CD14-positive monocyte (primary cell): ENCODE measurements around the gene MYOC. TPM values are rescaled to one million over a fixed set of nuclear protein-coding genes. Genes with fewer than 3 reads are reported as not detected.
"Not testable (repeated sequence)": the region's sequence is repeated elsewhere in the genome, so short reads cannot be mapped to it uniquely, and the experiment has no call there.

Experiments
- DNase-seq, 3 donors: peaks; one replicate each; pipeline ENCODE4 v3.0.0-alpha.2; 2011 to 2022
- H2AFZ ChIP-seq: 2 replicates; pipeline ENCODE4 v1.6.0; 2012; ENCODE audit warnings: mild to moderate bottlenecking, low read depth, low read length, inconsistent platforms; ENCODE audit not compliant: insufficient read depth, poor library complexity, severe bottlenecking
- H3K27ac ChIP-seq, 2 donors: 1 replicate in 1 of 2; 2 replicates in 1 of 2; pipeline ENCODE4 v1.5.1; 2012 to 2013; ENCODE audit warnings: low read length in 2 of 2, control low read depth in 1 of 2, inconsistent platforms in 1 of 2, low read depth in 1 of 2, mild to moderate bottlenecking in 1 of 2
- H3K27me3 ChIP-seq, 2 donors: one replicate each; pipeline versions ENCODE4 v1.6.0 to v1.6.1; 2011 to 2013; ENCODE audit warnings: low read length in 2 of 2; ENCODE audit not compliant: control insufficient read depth in 2 of 2, insufficient read depth in 2 of 2
- H3K36me3 ChIP-seq, 2 donors: replicated peaks in 1 of 2; 1 replicate in 1 of 2; 2 replicates in 1 of 2; pipeline versions ENCODE4 v1.5.1 to v1.6.1; 2012 to 2013; ENCODE audit warnings: low read length in 2 of 2, control low read depth in 1 of 2, inconsistent platforms in 1 of 2, mild to moderate bottlenecking in 1 of 2; ENCODE audit not compliant: insufficient read depth in 2 of 2, control insufficient read depth in 1 of 2
- H3K4me1 ChIP-seq, 2 donors: 1 replicate in 1 of 2; 2 replicates in 1 of 2; pipeline versions ENCODE4 v1.5.1 to v1.6.1; 2012 to 2013; ENCODE audit warnings: low read length in 2 of 2, control low read depth in 1 of 2, inconsistent platforms in 1 of 2, mild to moderate bottlenecking in 1 of 2, moderate library complexity in 1 of 2; ENCODE audit not compliant: insufficient read depth in 2 of 2, control insufficient read depth in 1 of 2
- H3K4me2 ChIP-seq: replicated peaks from 2 replicates; pipeline ENCODE3; 2012; ENCODE audit warnings: low read length, moderate library complexity, mild to moderate bottlenecking; ENCODE audit not compliant: poor library complexity, severe bottlenecking; ENCODE audit errors: extremely low read depth
- H3K4me3 ChIP-seq, 3 experiments: fragments of 200-600 bp in 1 of 3; sonication (generic) in 1 of 3; replicated peaks in 1 of 3; 1 replicate in 2 of 3; 2 replicates in 1 of 3; pipeline ENCODE4 v1.5.1; 2011 to 2013; ENCODE audit warnings: low read length in 3 of 3, mild to moderate bottlenecking in 3 of 3, control low read depth in 2 of 3, low read depth in 2 of 3, inconsistent platforms in 1 of 3, moderate library complexity in 1 of 3
- H3K79me2 ChIP-seq: 2 replicates; pipeline ENCODE4 v1.6.0; 2012; ENCODE audit warnings: mild to moderate bottlenecking, control low read depth, inconsistent platforms, low read length, moderate library complexity; ENCODE audit not compliant: insufficient read depth
- H3K9ac ChIP-seq: 2 replicates; pipeline ENCODE4 v1.6.0; 2017; ENCODE audit warnings: low read length, mild to moderate bottlenecking; ENCODE audit not compliant: insufficient read depth, poor library complexity, severe bottlenecking
- H3K9me3 ChIP-seq, 2 donors: replicated peaks in 1 of 2; 1 replicate in 1 of 2; 2 replicates in 1 of 2; pipeline versions ENCODE4 v1.5.1 to v1.6.1; 2012 to 2013; ENCODE audit warnings: low read length in 2 of 2, control low read depth in 1 of 2; ENCODE audit not compliant: control insufficient read depth in 1 of 2, insufficient read depth in 1 of 2
- H4K20me1 ChIP-seq: 2 replicates; pipeline ENCODE4 v1.6.0; 2012; ENCODE audit warnings: mild to moderate bottlenecking, low read length, control low read depth, moderate library complexity; ENCODE audit not compliant: insufficient read depth
- H3K27ac Mint-ChIP-seq, 7 donors: one replicate each; pipeline ENCODE4 v1.8.0; 2020; ENCODE audit warnings: mild to moderate bottlenecking in 7 of 7, mixed read lengths in 7 of 7, moderate library complexity in 6 of 7, inconsistent platforms in 2 of 7
- H3K27me3 Mint-ChIP-seq, 3 donors: one replicate each; pipeline ENCODE4 v1.8.0; 2021 to 2022; ENCODE audit warnings: low read depth in 3 of 3, mild to moderate bottlenecking in 3 of 3, mixed read lengths in 3 of 3, moderate library complexity in 3 of 3, inconsistent platforms in 1 of 3
- H3K36me3 Mint-ChIP-seq, 2 donors: one replicate each; pipeline ENCODE4 v1.8.0; 2020; ENCODE audit warnings: mixed read lengths in 2 of 2, inconsistent platforms in 1 of 2, mild to moderate bottlenecking in 1 of 2
- H3K4me1 Mint-ChIP-seq: one replicate; pipeline ENCODE4 v1.8.0; 2020; ENCODE audit warnings: mild to moderate bottlenecking, mixed read lengths
- H3K4me3 Mint-ChIP-seq, 2 donors: one replicate each; pipeline ENCODE4 v1.8.0; 2020; ENCODE audit warnings: mild to moderate bottlenecking in 2 of 2, mixed read lengths in 2 of 2, moderate library complexity in 1 of 2
- H3K9me3 Mint-ChIP-seq, 7 donors: one replicate each; pipeline ENCODE4 v1.8.0; 2020 to 2022; ENCODE audit warnings: mixed read lengths in 7 of 7, mild to moderate bottlenecking in 6 of 7, moderate library complexity in 6 of 7, inconsistent platforms in 2 of 7
- CTCF ChIP-seq: fragments of 200-600 bp; IDR thresholded peaks from one replicate; pipeline ENCODE4 v1.8.0; 2022; ENCODE audit warnings: antibody characterized with exemption, mild to moderate bottlenecking
- WGBS: methylation state at CpG from one replicate; pipeline ENCODE4 v1.1.5; 2013; ENCODE audit warnings: missing lambda C conversion rate; ENCODE audit not compliant: insufficient coverage; 5-methylcytosine and 5-hydroxymethylcytosine counted together
- intact Hi-C, 2 donors: fragments of 100-400 bp; cut with micrococcal nuclease; formaldehyde crosslinking; loops; one replicate each; pipeline versions ENCODE4 v1.15.0 to v1.15.1; 2023
- polyA plus RNA-seq, 3 donors: library from polyadenylated mRNA; depleted of rRNA in 1 of 3; unstranded in 2 of 3; stranded (reverse) in 1 of 3; fragments of 300-500 nt in 2 of 3; fragments of >200 nt in 1 of 3; fragmentation: Illumina TruSeq in 2 of 3; gene quantifications; 1 replicate in 2 of 3; 2 replicates in 1 of 3; pipeline ENCODE4 v1.2.3, GENCODE V29; 2012 to 2021

The MYOC gene
- polyA plus RNA-seq, 3 donors = not detected

DNA sequence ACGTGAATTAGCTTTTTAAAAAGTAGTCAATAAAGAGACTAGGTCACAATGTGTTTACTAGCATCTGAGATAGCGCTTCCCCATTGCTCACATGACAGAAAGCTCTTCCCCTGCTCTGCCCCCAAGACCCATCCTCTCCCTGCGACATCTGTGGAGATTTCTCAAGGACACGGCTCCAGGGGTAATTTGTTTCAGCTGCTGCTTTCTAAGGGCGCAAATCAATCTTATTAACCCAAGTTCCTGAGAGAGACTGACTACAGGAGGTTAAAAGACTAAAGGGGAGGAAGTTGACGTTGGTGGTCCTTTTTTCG, 30.4 kb downstream of the MYOC start, which contains the start of gene MYOCOS:
Gene MYOCOS (plus strand): TSS at position 92 of the 311 bp plus-strand sequence. CDS start 1,641 bp downstream, outside the sequence.
- Mint-ChIP-seq H3K27me3 (peaks cover 0 to 4% (median 0%) of the 10 kb centered on the region in 3 donors), H3K4me3 (no peak within 1 kb of the TSS), H3K9me3 (peaks cover 0 to 3% (median 0%) of the 10 kb centered on the region in 7 donors), H3K27ac (no peak within 1 kb of the TSS), H3K4me1 (no peaks in the 10 kb centered on the region), H3K36me3 (no peaks in the 10 kb centered on the region)
- H3K36me3 ChIP-seq = no peaks in the 10 kb centered on the region
- no peak within 1 kb of the TSS for H3K9ac ChIP-seq
- TF ChIP-seq CTCF = no peak
- no peaks in the 10 kb centered on the region for H3K4me1 ChIP-seq
- no peak within 1 kb of the TSS for H2AFZ ChIP-seq
- DNase-seq = no peak
- H3K9me3 ChIP-seq = no peaks in the 10 kb centered on the region
- 95% methylated on average over 3 of the region's 7 CpGs for WGBS
- no peaks in the 10 kb centered on the region for H3K79me2 ChIP-seq
- H3K27ac ChIP-seq = no peak within 1 kb of the TSS
- no peak within 1 kb of the TSS for H3K4me3 ChIP-seq
- no peaks in the 10 kb centered on the region for H4K20me1 ChIP-seq
- intact Hi-C loops = no loop called here
- H3K4me2 ChIP-seq = no peak within 1 kb of the TSS
- H3K27me3 ChIP-seq = no peaks in the 10 kb centered on the region

DNA sequence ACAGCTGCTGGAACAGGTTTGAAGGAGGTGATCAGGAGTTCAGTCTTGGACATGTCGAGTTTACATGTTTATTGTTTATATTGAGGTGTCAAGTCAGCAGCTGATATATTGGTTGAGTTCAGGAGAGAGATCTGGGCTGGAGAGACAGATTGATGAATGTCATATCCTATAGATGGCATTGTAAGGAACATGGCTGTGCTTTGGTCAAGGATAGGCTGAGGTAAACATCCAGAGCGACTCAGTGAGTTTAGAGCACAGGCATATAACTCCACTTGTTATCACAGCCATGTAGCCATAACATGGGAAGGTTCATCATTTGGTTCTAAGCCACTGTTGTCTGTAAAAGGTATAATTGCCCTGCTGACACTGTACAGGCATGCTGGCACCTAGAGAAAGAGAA, 35.9 kb downstream of the MYOC start:
- no peak overlapping the region for H3K4me3 Mint-ChIP-seq
- H3K4me3 ChIP-seq = no peak overlapping the region
- no peak overlapping the region for H3K4me2 ChIP-seq
- no peak for DNase-seq
- no peak for TF ChIP-seq CTCF
- no peak overlapping the region for H2AFZ ChIP-seq
- H3K9me3 ChIP-seq = no peaks in the 10 kb centered on the region
- H3K9me3 Mint-ChIP-seq = peaks cover 0 to 3% (median 0%) of the 10 kb centered on the region in 7 donors
- H3K27me3 ChIP-seq = no peaks in the 10 kb centered on the region
- no peaks in the 10 kb centered on the region for H3K4me1 ChIP-seq
- H3K27ac ChIP-seq = no peak overlapping the region
- H4K20me1 ChIP-seq = no peaks in the 10 kb centered on the region
- no peaks in the 10 kb centered on the region for H3K27me3 Mint-ChIP-seq
- H3K79me2 ChIP-seq = no peaks in the 10 kb centered on the region
- H3K4me1 Mint-ChIP-seq = no peaks in the 10 kb centered on the region
- no peak overlapping the region for H3K27ac Mint-ChIP-seq
- intact Hi-C loops = no loop called here
- H3K9ac ChIP-seq = no peak overlapping the region
- H3K36me3 ChIP-seq = no peaks in the 10 kb centered on the region
- WGBS = 64% methylated on average over 1 of the region's 2 CpGs
- no peaks in the 10 kb centered on the region for H3K36me3 Mint-ChIP-seq

DNA sequence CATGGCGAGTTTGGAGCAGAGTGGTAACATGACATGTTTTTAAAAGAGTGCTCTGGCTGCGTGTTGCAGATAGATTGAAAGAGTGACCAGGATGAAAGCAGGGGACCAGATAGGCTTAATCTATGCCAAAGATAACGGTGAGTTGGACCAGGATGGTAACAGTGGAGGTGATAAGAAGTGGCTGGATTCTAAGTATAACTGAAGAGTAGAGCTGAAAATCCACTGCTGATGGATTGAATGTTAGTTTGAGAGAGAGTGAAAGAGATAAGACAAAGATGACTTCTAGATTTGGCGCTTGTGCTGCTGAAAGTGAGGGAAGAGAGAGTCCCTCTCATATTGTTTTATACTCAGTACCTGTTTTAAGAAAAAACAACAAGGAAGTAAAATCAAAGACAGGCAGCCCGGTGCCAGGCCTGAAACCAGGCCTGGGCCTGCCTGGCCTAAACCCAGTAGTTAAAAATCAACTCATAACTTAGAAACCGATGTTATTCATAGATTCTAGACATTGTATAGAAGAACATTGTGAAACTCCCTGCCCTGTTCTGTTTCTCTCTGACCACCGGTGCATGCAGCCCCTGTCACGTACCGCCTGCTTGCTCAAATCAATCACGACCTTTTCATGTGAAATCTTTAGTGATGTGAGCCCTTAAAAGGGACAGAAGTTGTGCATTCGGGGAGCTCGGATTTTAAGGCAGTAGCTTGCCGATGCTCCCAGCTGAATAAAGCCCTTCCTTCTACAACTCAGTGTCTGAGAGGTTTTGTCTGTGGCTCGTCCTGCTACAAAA, 37.2 kb downstream of the MYOC start:
- H3K27ac Mint-ChIP-seq, H2AFZ ChIP-seq, H3K4me1 Mint-ChIP-seq, H3K36me3 ChIP-seq, H3K9ac ChIP-seq, H3K79me2 ChIP-seq, H4K20me1 ChIP-seq, H3K4me3 Mint-ChIP-seq, DNase-seq, H3K27me3 Mint-ChIP-seq, H3K4me2 ChIP-seq, H3K4me1 ChIP-seq, H3K36me3 Mint-ChIP-seq, intact Hi-C loops, H3K27me3 ChIP-seq, H3K9me3 ChIP-seq, H3K27ac ChIP-seq, H3K9me3 Mint-ChIP-seq, H3K4me3 ChIP-seq: not testable (repeated sequence)
- 87% methylated on average over 3 of the region's 14 CpGs for WGBS
